Measurements from ENCODE around the gene PRKCZ.

PRKCZ gene

GRCh38 chr1:2046953-2047748 is 3.1 kb upstream of the PRKCZ start:
- DNase-seq = no peak

DNA sequence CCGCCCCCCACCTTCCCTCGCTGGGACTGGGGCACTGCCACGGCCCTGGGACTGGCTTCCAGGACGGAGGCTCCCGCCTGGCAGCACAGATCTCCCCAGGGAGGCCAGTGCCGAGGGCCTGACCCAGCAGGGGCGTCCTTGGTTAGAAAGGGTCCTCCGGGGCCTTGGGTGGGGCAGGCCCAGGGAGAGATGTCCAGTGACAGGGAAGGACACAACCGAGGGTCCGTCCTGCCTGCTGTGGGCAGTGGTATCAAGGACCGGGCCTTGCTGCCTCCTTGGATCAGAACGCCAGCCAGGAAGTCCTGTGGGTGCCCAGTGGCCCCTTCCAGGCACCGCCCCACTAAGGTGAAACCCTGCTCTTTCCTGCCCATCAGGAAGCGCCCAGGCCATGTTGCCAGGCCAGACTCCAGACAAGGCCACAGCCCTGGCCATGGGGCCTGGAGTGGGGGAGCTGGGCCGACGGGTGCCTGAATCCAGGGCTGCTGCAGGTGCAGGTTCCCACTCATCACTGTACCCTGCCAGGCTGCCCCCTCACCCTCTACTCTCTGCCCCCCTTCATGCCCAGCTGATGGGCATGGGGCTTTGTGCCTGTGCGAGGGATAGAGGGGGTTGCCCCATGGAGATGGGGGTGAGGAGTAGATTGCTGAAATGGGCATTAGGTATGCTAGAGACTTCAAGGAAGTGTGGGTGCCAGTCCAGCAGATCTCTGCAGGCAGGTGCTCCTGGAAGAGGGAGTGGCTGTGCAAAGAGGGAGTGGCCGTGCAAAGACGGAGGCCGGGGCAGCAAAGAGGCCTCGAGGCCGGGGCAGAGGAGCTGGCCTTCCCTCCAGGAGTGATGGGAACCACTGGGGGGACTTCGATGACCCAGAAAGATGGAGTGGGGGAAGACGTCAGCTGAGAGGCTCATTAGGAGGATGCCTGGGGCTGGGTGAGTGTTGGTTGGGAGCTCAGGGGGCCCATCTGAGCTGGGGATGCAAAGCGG is 2.2 kb upstream of the PRKCZ start:
- no peak for DNase-seq

- DNase-seq = peak in 1 of 2 experiments; percentile 47
Measured at GRCh38 chr1:2049225-2049717, 940 bp upstream of the PRKCZ start.

- DNase-seq = no peak
Measured at GRCh38 chr1:2050461-2050792, 216 bp downstream of the PRKCZ start.

GRCh38 chr1:2050793-2051682 is 827 bp downstream of the PRKCZ start:
- no peak for DNase-seq

GRCh38 chr1:2052054-2052679 is 2.0 kb downstream of the PRKCZ start:
- no peak for DNase-seq

DNA sequence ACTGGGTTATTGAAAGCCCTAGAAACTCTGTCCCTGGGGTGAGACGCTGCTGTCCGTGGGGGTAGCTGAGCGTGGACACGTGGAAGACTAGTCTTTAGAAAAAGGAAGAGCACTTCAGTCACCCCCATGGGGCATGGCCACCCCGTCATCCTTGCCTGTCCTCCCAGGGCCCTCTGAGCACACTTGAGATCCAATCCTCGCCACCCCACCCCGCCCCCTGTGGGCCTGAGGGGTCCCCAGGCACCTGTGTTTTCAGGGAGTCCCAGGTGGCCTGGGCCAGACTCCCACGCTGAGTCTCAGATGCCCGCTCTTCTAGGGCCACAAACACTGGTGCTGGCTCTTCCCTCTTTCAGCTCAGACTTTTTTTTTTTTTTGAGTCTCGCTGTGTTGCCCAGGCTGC is 2.5 kb downstream of the PRKCZ start:
- no peak for DNase-seq

DNA sequence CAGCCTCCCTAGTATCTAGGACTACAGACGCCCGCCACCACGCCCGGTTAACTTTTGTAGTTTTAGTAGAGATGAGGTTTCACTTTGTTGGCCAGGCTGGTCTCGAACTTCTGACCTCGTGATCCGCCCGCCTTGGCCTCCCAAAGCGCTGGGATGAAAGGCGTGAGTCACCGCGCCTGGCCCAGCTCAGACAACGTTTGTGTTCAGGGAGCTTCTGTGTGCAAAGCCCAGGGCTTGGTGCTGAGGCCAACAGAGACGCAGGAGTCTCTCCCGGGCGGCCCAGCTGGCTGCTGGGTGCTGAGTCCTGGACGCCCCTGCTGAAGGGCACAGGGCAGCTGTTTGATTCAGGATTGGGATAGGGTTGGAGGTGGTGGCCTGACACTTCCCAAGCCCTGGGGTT is 3.0 kb downstream of the PRKCZ start:
- no peak for DNase-seq

DNA sequence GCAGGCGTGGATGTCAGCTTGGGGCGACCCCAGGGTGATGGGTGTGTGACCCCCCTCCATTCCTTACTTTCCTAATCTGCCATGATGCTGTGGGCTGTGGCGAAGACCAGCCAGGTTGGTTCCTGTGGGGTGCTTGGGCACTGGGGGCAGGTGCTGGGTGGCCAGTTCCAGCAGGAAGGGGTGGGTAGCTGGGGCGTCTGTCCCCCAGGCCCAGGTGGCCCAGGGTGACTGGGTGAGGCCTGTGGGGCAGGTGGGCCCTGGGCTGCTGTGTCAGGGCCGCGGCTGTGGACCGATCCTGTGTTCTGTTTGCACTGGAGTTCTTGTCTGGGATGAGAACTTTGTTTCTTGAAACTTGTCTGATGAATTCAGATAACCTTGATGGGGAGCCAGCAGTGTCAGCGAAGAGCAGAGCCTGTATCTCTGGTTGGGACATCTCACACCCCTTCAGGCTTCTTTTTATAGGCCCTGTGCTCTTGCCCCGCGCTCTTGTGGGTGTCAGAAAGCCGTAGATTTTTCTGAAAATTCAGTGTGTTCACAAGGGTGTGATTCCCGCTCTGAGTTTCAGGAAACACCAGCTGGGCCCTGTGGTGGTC is 3.7 kb downstream of the PRKCZ start:
- DNase-seq = no peak

DNA sequence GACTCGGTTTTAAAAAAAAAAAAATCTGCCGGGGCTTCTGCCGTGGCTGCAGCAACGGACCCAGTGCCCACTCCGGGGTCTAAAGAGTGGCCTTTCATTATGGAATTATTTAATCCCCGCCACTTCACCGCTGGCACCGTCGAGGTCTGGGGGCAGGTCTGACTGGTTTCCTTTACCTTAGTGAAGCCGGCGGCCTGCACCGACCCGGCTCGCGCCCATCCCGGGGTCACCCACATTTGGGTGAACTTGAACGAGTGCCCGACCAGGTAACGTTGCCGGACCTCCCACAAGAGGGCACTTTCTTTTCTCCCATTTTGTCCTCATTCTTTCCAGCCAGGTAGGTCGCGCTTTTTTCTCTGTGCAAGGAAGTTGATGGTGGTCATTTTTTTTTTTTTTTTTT is 4.3 kb downstream of the PRKCZ start:
- DNase-seq = no peak

GRCh38 chr1:2055911-2056575 is 5.8 kb downstream of the PRKCZ start:
- no peak for DNase-seq

- no peak for DNase-seq
Measured at GRCh38 chr1:2056955-2057590, 6.9 kb downstream of the PRKCZ start.

DNA sequence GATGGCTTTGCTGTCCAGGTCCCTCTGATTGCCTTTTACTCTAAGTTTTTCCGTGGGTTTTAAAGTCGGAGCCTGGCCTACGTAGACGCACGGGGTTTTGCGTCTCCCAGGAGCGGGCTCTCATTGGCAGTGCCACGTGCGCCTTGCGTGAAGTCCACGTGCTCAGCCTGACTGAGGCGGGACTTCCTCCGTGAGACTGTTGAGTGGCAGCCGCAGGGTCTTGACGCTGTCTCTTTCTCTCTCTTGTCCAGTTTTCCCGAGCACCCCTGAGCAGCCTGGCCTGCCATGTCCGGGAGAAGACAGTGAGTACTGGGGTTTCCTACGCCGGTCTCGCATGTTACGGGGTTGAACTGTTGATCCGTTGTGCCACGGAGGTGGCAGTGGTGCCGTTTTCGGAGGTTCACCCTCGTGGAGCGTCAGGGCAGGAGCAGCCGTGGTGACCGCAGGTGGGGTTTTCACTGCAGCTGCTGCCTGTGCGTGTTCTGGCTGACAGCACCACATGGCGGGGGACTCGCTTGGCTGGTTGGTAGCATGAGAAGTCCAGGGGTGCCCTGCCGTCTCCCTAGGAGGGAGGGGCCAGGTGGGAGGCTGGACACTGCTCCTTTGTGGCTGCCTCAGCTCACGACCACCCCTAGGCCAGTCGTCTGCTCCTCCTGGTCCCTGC is 9.2 kb downstream of the PRKCZ start:
- DNase-seq = no peak

DNA sequence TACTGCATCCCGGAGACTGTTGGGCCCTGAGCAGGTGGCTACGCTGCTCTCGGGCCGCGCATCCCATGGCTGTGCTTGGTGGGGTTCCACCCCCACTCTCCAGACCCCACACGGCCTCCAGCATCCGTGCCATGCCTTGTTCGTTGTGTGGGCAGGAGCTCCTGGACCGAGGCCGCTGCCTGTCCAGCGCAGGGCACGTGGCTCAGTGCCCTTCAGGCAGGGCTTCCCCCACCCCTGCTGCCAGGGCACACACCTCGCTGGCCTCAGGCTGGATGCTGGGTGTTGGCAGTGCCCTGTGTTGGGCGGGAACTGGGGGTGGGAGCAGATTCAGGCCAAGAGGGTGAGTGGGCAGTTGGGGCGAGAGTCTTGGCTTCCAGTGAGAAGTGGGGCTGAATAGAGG is 9.9 kb downstream of the PRKCZ start:
- no peak for DNase-seq

GRCh38 chr1:2060535-2060934 is 10.3 kb downstream of the PRKCZ start:
- DNase-seq = no peak

DNA sequence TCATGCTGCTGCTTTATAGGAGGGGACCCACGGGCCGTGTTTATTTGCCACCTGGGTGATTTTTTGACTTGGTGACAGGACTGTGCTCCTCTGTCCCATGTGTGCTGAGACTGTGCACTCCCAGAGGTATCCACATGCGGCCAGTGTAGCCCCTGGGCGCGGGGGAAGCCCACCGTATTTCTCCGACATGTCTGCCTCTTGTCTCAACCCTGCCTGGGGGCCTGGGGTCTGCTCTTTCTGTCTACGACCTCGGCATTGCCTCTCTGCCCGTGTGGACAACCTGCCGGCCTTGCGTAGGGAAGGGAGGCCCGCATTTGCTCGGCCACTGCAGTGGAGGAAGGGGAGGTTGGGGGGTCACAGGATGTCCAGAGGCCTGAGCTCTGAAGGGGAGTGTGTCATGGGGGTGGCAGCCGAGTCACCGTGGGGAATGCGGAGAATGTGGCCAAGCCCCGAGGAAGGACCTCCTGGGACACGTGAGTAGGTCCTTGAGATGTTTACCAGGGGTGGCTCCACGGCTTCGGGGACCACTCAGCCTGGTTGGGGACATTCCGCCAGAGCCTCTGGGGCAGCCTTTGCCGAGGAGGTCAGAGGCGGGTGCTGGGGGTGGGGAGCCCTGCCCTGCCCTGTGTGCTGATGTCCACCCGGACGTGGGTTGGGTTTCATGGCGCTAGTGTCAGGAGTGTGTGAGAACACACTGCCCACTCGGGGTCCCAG is 11.0 kb downstream of the PRKCZ start:
- DNase-seq = no peak

GRCh38 chr1:2065699-2066098 is 15.5 kb downstream of the PRKCZ start:
- DNase-seq = no peak

GRCh38 chr1:2067393-2067792 is 17.2 kb downstream of the PRKCZ start:
- DNase-seq = no peak

- DNase-seq = no peak
Measured at GRCh38 chr1:2067981-2068380, 17.8 kb downstream of the PRKCZ start.

GRCh38 chr1:2068951-2069350 is 18.7 kb downstream of the PRKCZ start:
- no peak for DNase-seq

Data from activated T-cell treated with anti-CD3 and anti-CD28 coated beads, Interleukin-2, amount 50 U/mL, for 48 hours (primary cell).